Adrenal gland (tissue), 12 donors: Measurements from ENCODE around the gene NEIL3. TPM values are rescaled to one million over a fixed set of nuclear protein-coding genes. Genes with fewer than 3 reads are reported as not detected.

Experiments used
- DNase-seq, 7 donors: peaks; one replicate each; pipeline ENCODE4 v3.0.0-alpha.2; 2019 to 2020
- H3K27ac ChIP-seq, 5 donors: fragments of 200-600 bp; sonication (generic) in 4 of 5; 1 replicate in 3 of 5; 2 replicates in 2 of 5; pipeline versions ENCODE4 v1.5.1 to v1.8.0; 2016 to 2020; ENCODE audit warnings: mild to moderate bottlenecking in 1 of 5
- H3K27me3 ChIP-seq: fragments of 200-600 bp; 2 replicates; pipeline ENCODE4 v1.8.0; 2021
- H3K36me3 ChIP-seq, 2 donors: fragments of 200-600 bp; replicated peaks in 1 of 2; 1 replicate in 1 of 2; 2 replicates in 1 of 2; pipeline versions ENCODE4 v1.5.1 to v1.8.0; 2018 to 2022
- H3K4me1 ChIP-seq, 2 donors: fragments of 200-600 bp; replicated peaks in 1 of 2; 1 replicate in 1 of 2; 2 replicates in 1 of 2; pipeline versions ENCODE4 v1.5.1 to v1.8.0; 2018 to 2021
- H3K4me3 ChIP-seq, 4 donors: fragments of 200-600 bp; sonication (generic) in 3 of 4; one replicate each; pipeline ENCODE4 v1.5.1; 2016 to 2018
- H3K9me3 ChIP-seq, 3 donors: fragments of 200-600 bp; sonication (generic) in 1 of 3; replicated peaks in 1 of 3; 1 replicate in 2 of 3; 2 replicates in 1 of 3; pipeline versions ENCODE4 v1.5.1 to v1.8.0; 2016 to 2021
- POLR2A ChIP-seq, 2 donors: fragments of 450-650 bp; IDR thresholded peaks; one replicate each; pipeline ENCODE4 v1.6.1; 2017; ENCODE audit warnings: antibody characterized with exemption in 2 of 2, mild to moderate bottlenecking in 2 of 2, moderate library complexity in 1 of 2
- WGBS, 4 donors: extraction: QIAGEN DNeasy Blood & Tissue Kit in 2 of 4; methylation state at CpG; one replicate each; pipeline versions ENCODE4 v1.1.5 to v1.1.7; 2013 to 2017; 5-methylcytosine and 5-hydroxymethylcytosine counted together
- intact Hi-C, 2 donors: fragments of 100-400 bp; cut with DNase I; formaldehyde crosslinking; loops; one replicate each; pipeline versions ENCODE4 v1.14.1 to v1.15.0; 2022 to 2023
- polyA plus RNA-seq, 3 donors: library from polyadenylated mRNA; stranded (reverse); fragments of 200-250 nt in 2 of 3; fragments of 350-450 nt in 1 of 3; fragmentation: Illumina TruSeq in 1 of 3; extraction: RNeasy Lipid Tissue Mini Kit (QIAGEN cat#74804) in 1 of 3; gene quantifications; one replicate each; pipeline ENCODE4 v1.2.3, GENCODE V29; 2013 to 2014
- total RNA-seq, 9 donors: library from RNA; depleted of rRNA in 4 of 9; stranded (reverse); fragments of >200 nt in 4 of 9; fragments of 120-200 nt in 1 of 9; fragmentation: NEBNext Ultra II Directional in 1 of 9; extraction: Animal tissue kit (Norgen Biotek cat#: 25700) in 1 of 9; gene quantifications; one replicate each; pipeline versions ENCODE4 v1.1.0 to v1.2.4, GENCODE V29; 2013 to 2023
- TF ChIP-seq, protein P1 (sequence below), 6 experiments: fragments of 450-650 bp in 4 of 6; fragments of 200-600 bp in 2 of 6; sonication (generic) in 1 of 6; IDR thresholded peaks; 1 replicate in 5 of 6; 2 replicates in 1 of 6; pipeline versions ENCODE4 v1.5.1 to v1.8.0; 2016 to 2021; ENCODE audit warnings: antibody characterized with exemption in 6 of 6, mild to moderate bottlenecking in 2 of 6, moderate library complexity in 1 of 6
- donor health status: healthy with polysubstance abuse.
- donor health status: Bipolar disorder and iron deficiency.
- donor health status: DM: yes; HTN: yes; CAD: no.
- donor health status: DM: no; HTN: no; CAD: no.
- donor health status: DM: no; HTN: no; CAD: no.
- donor health status: DM: yes; HTN: yes; CAD: no.

Gene NEIL3
- total and polyA plus RNA-seq, 12 donors: 0.03 to 3.3 (median 0.27) TPM; not detected in 4

DNA sequence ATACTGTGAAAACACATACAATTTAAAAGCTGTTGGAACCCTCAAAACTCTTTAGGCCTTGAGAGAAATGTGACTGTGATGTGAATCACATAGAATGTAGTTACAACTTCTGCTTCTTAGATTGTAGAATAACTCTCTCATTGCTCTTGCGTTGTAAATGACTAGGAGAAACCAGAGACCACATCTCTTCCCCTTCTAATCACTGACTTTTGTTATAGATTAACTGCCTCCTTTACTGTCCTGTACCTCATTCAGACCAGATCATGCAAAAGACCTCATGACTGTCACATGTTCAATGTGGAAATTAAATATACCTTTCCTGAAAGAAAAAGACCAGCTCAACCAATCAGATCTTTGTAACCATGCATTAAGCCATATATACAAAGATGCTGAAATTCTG lies 43.2 kb upstream of the NEIL3 start:
- 74 to 89% (median 76%) methylated on average over 1 of the region's 1 CpG for WGBS, 4 donors
- no peak overlapping the region for H3K4me3 ChIP-seq
- intact Hi-C loops: no loop called here
- no peaks in the 10 kb centered on the region for H3K27me3 ChIP-seq
- no peak for TF ChIP-seq POLR2A (IDR thresholded peaks at IDR 0.05)
- TF ChIP-seq, protein P1, sequence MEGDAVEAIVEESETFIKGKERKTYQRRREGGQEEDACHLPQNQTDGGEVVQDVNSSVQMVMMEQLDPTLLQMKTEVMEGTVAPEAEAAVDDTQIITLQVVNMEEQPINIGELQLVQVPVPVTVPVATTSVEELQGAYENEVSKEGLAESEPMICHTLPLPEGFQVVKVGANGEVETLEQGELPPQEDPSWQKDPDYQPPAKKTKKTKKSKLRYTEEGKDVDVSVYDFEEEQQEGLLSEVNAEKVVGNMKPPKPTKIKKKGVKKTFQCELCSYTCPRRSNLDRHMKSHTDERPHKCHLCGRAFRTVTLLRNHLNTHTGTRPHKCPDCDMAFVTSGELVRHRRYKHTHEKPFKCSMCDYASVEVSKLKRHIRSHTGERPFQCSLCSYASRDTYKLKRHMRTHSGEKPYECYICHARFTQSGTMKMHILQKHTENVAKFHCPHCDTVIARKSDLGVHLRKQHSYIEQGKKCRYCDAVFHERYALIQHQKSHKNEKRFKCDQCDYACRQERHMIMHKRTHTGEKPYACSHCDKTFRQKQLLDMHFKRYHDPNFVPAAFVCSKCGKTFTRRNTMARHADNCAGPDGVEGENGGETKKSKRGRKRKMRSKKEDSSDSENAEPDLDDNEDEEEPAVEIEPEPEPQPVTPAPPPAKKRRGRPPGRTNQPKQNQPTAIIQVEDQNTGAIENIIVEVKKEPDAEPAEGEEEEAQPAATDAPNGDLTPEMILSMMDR (IDR thresholded peaks at IDR 0.05): no peak
- H3K36me3 ChIP-seq: no peaks in the 10 kb centered on the region
- H3K4me1 ChIP-seq: no peaks in the 10 kb centered on the region
- no peak overlapping the region for H3K27ac ChIP-seq
- DNase-seq: no peak
- H3K9me3 ChIP-seq: no peaks in the 10 kb centered on the region

DNA sequence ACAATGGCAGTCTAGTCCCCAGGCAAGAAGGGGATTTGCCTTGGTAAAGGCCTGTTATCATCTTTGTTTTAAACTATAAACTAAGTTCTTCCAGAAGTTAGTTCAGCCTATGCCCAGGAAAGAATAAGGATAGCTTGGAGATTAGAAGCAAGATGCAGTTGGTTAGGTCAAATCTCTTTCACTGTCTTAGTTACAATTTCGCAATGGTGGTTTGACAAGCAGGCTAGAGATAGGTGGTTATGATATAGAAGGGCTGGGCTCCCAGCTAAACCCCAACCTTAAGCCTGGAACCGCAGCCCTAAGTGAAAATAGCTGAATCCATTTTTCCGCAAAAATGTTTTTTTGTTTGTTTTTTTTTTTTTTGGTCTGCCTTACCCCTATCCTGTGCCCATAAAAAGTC lies 41.8 kb upstream of the NEIL3 start:
- H3K4me1 ChIP-seq: no peaks in the 10 kb centered on the region
- DNase-seq: no peak
- no peaks in the 10 kb centered on the region for H3K9me3 ChIP-seq
- no peaks in the 10 kb centered on the region for H3K36me3 ChIP-seq
- H3K4me3 ChIP-seq: no peak overlapping the region
- intact Hi-C loops: no loop called here
- TF ChIP-seq, protein P1 (IDR thresholded peaks at IDR 0.05): no peak
- TF ChIP-seq POLR2A (IDR thresholded peaks at IDR 0.05): no peak
- no peaks in the 10 kb centered on the region for H3K27me3 ChIP-seq
- no peak overlapping the region for H3K27ac ChIP-seq
- 73 to 81% (median 77%) methylated on average over 3 of the region's 3 CpGs for WGBS, 4 donors

DNA sequence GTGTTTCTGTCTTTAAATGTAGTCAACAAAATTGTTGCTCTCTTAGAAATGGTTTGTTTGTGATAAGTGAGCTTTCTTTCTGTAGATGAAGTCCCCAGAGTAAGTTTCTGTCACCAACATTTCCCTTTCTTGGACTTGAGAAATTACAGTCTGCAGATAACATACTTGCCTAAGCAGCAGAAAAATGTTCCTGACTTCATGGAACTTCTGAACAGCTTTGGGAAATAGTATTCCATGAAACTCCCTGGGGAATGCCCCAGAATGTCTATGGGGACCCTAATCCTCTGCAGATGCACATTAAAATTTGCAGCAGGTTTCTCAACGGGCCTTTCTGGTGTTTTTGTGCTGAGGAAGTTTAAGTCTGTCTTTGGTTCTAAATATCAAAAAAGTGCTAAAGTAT lies 38.6 kb upstream of the NEIL3 start:
- Histone ChIP-seq H3K4me3 (no peak overlapping the region), H3K36me3 (no peaks in the 10 kb centered on the region), H3K4me1 (no peaks in the 10 kb centered on the region), H3K9me3 (no peaks in the 10 kb centered on the region), H3K27ac (no peak overlapping the region), H3K27me3 (no peaks in the 10 kb centered on the region)
- intact Hi-C loops: no loop called here
- no peak for TF ChIP-seq POLR2A (IDR thresholded peaks at IDR 0.05)
- TF ChIP-seq, protein P1 (IDR thresholded peaks at IDR 0.05): no peak
- no peak for DNase-seq
- 67 to 83% (median 78%) methylated on average over 1 of the region's 1 CpG for WGBS, 4 donors

DNA sequence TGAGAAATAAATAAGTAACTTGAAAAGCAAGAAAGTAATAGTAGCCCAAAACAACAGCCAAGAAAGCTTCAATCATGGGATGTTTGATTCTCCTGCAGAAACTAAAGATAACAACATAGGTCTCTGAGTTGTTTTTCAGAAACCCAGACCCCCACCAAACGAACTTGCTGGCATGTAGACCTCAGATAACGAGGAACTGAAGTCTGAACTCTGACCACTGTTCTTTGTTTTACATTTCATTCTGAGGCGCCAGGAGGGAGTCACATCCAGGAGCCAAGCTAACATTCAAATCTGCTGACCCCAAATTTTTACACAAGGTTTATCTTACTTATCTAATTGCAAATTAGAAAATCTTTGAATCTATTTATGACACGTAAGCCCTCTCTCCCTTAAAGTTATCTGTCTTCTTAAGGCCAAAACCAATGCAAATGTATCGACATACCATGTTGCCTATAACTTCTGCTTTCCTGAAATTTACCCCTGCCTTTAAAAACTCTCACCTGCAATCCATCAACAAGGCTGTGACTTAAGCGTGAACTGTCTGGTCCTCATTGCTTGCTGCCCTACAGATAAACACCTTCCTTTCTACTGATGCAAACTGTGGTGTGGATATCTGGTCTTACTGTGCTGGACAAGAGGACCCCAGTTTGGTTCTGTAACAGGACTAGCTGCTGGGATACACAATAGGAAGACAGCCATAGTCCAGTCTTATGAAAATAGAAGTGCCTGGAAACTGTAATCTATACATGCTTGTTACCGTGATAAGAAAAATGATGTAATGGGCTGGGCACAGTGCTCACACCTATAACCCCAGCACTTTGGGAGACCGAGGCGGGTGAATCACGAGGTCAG lies 37.5 kb upstream of the NEIL3 start:
- H3K9me3 ChIP-seq: no peaks in the 10 kb centered on the region
- WGBS, 4 donors: 68 to 82% (median 78%) methylated on average over 10 of the region's 10 CpGs

More for the DNA sequence above, 37.5 kb upstream of the NEIL3 start:
- no peaks in the 10 kb centered on the region for H3K4me1 ChIP-seq
- no peaks in the 10 kb centered on the region for H3K27me3 ChIP-seq
- DNase-seq: no peak
- H3K36me3 ChIP-seq: no peaks in the 10 kb centered on the region
- no peak overlapping the region for H3K4me3 ChIP-seq
- intact Hi-C loops: no loop called here
- TF ChIP-seq, protein P1 (IDR thresholded peaks at IDR 0.05): no peak
- TF ChIP-seq POLR2A (IDR thresholded peaks at IDR 0.05): no peak
- H3K27ac ChIP-seq: no peak overlapping the region
